NCI-H345 treated with DMSO at 0.1 percent for 48 hours (cell line): ENCODE measurements around the gene HEG1.

Experiments
- DNase-seq: peaks from one replicate; lab custom pipeline; 2025; ENCODE audit not compliant: unreplicated experiment; lab: John Stamatoyannopoulos, UW

HEG1 gene

DNA sequence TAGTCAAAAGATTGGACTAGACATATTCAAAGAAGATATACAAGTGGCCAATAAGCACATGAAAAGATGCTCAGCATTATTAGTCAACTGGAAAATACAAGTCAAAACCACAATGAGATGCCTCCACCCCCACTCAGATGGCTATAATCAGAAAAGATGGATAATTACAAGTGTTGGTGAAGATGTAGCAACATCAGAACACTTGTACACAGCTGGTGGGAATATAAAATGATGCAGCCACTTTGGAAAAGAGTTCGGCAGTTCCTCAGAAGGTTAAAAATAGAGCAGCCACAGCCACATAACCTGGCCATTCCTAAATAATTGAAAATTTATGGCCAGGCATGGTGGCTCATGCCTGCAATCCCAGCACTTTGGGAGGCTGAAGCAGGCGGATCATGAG is 38.4 kb downstream of the HEG1 start:
- DNase-seq, result no peak

DNA sequence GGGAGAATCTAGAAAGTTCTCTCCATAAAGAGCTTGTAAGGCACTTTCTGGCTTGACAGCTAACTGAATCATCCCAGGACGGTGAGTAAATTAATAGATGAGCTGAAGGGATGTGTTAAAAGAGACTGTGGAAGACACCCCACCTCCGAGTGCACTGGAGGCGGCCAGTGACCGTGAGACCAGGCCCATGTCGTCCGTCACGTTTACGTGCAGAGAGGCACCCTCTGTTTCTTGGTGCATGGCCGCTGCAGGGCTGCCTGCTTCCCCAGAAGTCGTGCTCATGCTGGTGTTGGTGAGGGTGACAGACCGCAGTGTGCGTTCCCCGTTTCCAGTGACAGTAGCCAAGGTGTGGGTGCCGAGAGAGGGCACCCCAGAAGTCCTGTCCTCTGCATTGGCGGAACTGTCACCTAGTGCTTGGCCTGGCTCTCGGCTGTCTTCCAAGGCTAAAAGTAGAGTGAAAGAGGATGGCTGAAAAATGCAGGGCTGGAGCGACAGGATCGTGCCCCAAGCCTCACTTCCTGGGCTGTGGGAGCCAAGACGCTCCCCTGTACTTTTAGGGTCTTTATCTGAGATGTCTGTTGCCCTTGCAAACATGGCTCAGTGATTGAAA is 41.1 kb downstream of the HEG1 start:
- no peak for DNase-seq

GRCh38 chr3:125013095-125013494 is 42.7 kb downstream of the HEG1 start:
- DNase-seq, result no peak

DNA sequence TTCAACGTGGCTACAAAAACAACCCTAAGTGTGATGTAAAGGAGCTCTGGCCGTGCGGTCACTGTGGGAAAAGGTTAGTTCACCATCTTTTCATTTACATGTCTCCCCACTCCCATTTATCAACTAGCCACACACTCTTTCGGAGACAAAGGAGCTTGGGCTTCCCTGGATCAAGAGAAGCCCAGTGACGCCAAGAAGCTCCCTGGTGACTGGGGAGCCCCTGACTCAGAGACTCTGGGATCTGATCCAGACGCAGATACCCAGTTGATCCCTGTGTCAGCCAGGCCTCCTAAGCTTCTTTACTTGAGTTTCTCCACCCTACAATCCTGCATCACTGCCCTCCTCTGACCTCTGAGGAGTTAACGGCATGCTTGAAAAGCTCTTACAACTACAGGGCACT is 43.9 kb downstream of the HEG1 start:
- DNase-seq, result no peak

- no peak for DNase-seq
These were observed 45.4 kb downstream of the HEG1 start for GRCh38 chr3:125010393-125010792.

- no peak for DNase-seq
These were observed 47.0 kb downstream of the HEG1 start for GRCh38 chr3:125008766-125009165.

DNA sequence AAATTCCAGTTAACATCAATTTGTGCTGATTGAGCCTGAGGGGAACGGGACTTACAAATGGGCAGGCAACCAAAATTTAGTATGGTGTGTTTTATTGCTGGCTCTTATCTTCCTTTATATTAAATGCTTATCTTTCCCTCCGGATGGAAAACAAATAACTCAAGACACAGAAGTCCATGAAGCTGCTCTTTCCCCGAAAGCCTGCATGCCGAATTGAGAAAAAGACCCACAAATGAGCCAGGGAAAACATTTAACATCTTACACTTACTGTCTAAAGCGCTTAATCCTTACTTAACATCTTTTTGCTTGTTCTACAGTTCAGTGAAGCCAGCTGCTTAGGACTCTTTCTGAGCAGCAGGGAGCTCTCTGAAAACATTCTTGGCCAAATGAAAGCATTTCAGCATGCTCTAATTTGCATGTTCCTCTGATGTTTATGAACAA is 49.5 kb downstream of the HEG1 start:
- no peak for DNase-seq

DNA sequence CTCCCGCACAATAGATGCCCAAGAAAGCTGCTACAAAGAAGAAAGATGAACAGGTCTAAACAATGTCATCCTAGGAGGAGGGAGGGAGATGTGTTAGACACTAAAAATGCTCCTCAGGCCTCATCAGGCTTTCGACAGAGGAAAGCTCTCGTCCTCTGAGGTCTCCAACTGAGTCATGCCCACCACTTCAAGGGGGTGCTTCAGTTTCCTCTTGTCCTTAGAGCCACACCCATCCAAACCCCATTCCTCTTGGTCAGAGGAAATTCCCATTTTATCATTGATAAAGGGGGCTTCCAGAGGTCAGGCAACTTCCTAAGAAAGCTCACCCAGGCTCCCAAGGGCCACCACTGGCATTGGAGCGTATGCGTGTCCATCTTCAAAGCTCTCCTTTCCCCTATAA is 50.1 kb downstream of the HEG1 start:
- DNase-seq, result no peak

GRCh38 chr3:125005222-125005621 is 50.6 kb downstream of the HEG1 start:
- no peak for DNase-seq

DNA sequence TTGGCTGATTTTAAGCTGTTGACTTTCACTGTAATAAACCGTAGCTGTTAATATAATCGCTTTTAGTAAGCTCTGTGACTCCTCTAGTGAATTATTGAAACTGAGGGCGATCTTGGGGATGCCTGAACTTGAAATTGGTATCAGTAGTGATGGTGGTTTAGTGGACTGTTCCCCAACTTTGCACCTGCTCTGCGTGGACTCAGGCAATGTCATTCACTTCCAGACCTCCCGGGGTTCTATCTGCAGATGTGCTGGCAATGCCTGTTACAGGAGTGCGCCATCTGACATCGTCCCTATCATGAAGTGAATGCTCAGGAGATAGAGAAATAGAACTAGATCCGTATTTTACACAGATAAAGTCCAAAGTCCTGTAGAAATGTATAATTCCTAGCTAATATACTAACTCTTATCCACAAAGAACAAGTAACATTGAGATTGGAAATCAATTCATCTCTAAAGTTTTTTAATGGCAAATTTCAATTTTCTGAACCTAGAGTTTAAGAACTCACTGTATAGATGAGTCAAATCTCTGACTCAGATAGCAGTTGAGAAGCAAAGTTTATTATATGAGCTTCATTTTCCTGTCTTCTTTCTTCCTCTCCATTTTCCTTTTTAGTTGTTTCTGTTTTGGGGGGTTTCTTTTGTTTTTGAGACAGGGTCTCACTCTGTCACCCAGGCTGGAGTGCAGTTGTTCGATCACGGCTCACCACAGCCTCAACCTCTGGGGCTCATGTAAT is 51.8 kb downstream of the HEG1 start:
- no peak for DNase-seq

DNA sequence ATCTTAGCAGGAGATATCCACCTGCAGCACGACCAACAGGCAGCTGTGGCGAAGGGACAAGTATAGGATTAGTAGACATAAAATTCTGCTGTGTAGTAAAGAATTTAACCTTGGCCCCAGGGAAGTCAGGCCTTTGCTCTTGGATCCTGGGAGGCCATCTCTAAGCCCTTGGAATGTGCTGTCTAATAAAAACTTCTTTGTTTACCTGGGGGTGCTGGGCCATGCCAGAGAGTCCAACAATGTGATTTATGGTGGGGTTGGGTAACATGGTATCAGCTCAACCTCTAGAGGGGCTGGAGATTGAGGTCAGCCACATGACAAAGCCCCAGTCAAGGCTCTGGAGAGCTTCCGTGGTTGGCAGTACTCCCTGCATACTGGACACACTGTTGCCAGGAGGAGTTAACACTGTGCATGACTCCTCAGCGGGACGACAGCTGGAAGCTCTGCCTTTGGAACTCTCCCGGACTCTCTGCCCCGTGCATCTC is 52.4 kb downstream of the HEG1 start:
- DNase-seq, result no peak

- no peak for DNase-seq
These were observed 53.1 kb downstream of the HEG1 start for GRCh38 chr3:125002414-125003368.

GRCh38 chr3:125001557-125002413 is 54.0 kb downstream of the HEG1 start:
- DNase-seq, result no peak

DNA sequence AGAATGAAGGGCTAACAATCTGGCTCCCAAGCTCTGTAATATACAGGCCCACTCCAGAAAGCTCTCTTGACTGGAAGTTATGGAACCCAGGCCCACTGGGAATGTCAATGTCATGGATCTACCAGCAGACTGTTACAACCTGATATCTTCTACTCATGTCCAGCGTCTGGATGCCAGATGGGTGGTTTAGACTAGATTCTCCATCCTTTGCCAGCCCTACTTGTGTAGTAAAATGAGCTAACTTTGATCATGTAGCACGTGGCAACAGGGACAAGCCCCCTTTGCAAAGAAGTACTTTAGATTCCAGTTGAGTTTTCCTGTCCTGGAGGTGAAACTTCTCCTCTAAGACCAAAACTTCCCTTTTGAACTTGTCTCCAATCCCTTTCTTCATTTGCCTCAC is 55.1 kb downstream of the HEG1 start:
- no peak for DNase-seq

- no peak for DNase-seq
These were observed 55.8 kb downstream of the HEG1 start for GRCh38 chr3:124999897-125000435.

GRCh38 chr3:124999317-124999716 is 56.5 kb downstream of the HEG1 start:
- no peak for DNase-seq

- no peak for DNase-seq
These were observed 57.6 kb downstream of the HEG1 start for GRCh38 chr3:124998247-124998630.

GRCh38 chr3:124997303-124998246 is 58.2 kb downstream of the HEG1 start:
- DNase-seq, result no peak

- DNase-seq, result no peak
These were observed 60.3 kb downstream of the HEG1 start for GRCh38 chr3:124995460-124995994.
